ENCODE results near the gene EDDM13. TPM values are rescaled to one million over a fixed set of nuclear protein-coding genes. Genes with fewer than 3 reads are reported as not detected.
"Not testable (repeated sequence)": the region's sequence is repeated elsewhere in the genome, so short reads cannot be mapped to it uniquely, and the experiment has no call there.

The EDDM13 gene, protein sequence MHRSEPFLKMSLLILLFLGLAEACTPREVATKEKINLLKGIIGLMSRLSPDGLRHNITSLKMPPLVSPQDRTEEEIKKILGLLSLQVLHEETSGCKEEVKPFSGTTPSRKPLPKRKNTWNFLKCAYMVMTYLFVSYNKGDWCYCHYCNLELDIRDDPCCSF
- polyA plus RNA-seq (ENCODE audit: insufficient read length in 4 of 4): 1 to 10 TPM in 3 of 4 donors, under 1 TPM in 1; 0.98 to 2.6 (median 2.1) TPM

DNA sequence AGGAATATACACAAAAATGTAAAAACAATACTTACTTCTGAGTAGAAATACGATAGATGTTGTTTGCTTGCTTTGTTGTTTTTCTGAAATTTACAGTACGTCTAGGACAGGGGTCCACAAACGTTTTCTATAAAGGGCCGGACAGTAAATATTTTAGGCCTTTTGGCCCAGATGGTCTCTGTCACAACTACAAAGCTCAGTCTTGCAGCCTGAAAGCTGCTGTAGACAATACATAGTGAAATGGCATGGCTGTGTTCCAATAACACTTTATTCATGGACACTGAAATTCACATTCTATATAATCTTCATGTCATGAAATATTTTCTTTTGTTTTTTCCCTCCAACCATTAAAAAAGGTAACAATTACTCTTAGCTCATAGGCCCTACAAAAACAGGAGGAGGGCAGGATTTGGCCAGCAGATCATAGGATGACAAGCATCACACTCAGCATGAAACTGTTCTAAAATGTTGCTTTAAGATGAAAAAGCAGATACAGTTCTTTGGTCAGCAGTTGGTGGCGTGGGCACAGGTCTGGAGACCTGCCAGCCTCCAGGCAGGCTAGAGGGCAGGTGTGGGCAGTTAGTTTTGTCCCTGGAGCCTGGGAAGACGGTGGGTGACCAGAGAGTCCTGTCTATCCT is at the start of gene EDDM13:
Gene EDDM13, plus strand, starts transcription at position 588 of the 638 bp plus-strand sequence. CDS start 87 bp downstream, outside the sequence.
- DNase-seq (ENCODE audit: low read depth in 4 of 4, low spot score in 3 of 4): peak in 2 of 4 donors; percentile 14 to 22

DNA sequence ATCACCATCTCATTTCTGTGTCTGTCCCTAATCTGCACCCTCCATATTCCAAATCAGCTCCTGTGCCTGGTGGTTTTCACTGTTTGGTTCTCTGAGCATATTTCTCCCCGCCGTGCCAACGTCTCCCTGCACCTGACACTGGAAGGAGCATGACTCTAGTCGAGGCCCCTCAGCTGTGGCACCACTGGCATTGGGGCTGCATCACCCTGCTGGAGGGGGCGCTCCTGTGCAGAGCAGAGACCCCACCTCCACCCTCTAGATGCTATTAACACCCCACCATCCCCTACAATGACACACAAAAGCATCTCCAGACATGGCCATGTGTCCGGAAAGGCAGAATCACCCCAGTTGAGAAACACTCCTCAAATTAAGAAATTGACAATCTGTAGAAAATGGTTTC is 49.6 kb upstream of the EDDM13 start:
- no peak for DNase-seq (ENCODE audit: low read depth in 4 of 4, low spot score in 3 of 4)

DNA sequence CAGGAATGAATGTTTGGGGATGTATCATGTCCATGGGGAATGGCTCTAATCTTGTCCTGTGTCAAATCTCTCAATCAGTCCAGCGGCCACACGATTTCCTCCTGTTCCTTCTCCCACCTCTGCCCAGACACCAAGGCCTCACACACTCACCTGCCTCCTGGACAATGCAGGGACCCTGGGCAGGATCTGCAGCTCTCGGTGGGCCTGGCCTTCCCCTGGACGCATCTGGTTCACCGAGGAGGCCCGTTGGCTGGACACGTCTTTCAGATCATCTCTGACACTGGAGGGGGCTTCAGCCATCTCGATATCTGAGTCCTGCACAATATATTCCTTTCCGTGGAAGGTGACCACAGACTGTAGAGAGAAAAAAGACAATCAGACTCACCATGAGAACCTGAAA is 49.1 kb upstream of the EDDM13 start:
- DNase-seq (ENCODE audit: low read depth in 4 of 4, low spot score in 3 of 4): no peak

DNA sequence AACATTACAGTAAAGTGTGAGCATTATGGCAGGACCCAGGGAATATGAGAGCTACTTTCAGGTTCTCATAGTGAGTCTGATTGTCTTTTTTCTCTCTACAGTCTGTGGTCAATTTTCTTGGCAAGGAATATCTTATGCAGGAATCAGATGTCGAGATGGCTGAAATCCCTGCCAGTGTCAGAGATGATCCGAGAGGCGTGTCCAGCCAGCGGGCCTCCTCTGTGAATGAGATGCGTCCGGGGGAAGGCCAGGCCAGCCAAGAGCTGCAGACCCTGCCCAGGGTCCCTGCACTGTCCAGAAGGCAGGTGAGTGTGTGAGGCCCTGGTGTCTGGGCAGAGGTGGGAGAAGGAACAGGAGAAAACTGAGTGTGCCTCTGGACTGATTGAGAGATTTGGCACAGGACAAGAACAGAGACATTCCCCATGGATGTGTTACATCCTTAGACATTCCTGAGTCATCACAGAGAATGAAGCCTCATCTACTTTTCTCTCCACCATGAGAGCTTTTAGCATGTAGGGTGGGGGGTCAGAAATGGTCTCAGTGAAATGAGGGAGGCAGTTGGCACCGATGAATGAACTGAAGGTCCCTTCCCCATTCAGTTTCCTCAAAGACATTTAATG is 27.3 kb upstream of the EDDM13 start:
- no peak for DNase-seq (ENCODE audit: low read depth in 4 of 4, low spot score in 3 of 4)

DNA sequence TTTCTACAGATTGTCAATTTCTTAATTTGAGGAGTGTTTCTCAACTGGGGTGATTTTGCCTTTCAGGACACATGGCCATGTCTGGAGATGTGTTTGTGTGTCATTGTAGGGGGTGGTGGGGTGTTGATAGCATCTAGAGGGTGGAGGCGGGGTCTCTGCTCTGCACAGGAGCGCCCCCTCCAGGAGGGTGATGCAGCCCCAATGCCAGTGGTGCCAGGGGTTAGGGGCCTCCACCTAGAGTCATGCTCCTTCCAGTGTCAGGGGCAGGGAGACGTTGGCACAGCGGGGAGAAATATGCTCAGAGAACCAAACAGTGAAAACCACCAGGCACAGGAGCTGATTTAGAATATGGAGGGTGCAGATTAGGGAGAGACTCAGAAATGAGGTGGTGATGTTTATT is 26.8 kb upstream of the EDDM13 start:
- not testable (repeated sequence) for DNase-seq (ENCODE audit: low read depth in 4 of 4, low spot score in 3 of 4)

DNA sequence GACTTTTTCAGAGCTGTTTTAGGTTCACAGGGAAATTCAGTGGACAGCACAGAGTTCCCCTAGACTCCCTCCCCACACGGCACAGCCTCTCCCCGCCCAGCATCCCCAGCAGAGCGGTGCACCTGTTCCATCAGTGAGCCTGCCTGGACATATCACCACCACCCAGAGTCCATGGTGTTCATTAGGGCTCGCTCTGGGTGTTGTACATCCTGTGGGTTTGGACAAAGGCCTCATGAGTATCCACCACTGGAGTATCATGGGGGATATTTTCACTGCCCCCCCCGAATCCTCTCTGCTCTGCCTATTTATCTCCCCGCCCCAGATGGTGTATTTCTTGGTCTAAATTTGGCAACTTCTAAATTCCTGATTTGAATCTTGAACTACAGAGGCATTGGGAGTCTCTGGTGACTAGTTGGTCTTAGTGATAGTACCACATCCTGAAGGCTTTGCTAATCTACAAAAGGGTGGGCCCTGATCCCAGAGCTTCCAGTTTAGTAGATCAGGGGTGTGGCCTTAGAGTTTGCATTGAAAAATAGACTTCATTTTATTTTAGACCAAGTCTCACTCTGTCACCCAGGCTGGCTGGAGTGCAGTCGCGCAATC is 23.7 kb upstream of the EDDM13 start:
- not testable (repeated sequence) for DNase-seq (ENCODE audit: low read depth in 4 of 4, low spot score in 3 of 4)

DNA sequence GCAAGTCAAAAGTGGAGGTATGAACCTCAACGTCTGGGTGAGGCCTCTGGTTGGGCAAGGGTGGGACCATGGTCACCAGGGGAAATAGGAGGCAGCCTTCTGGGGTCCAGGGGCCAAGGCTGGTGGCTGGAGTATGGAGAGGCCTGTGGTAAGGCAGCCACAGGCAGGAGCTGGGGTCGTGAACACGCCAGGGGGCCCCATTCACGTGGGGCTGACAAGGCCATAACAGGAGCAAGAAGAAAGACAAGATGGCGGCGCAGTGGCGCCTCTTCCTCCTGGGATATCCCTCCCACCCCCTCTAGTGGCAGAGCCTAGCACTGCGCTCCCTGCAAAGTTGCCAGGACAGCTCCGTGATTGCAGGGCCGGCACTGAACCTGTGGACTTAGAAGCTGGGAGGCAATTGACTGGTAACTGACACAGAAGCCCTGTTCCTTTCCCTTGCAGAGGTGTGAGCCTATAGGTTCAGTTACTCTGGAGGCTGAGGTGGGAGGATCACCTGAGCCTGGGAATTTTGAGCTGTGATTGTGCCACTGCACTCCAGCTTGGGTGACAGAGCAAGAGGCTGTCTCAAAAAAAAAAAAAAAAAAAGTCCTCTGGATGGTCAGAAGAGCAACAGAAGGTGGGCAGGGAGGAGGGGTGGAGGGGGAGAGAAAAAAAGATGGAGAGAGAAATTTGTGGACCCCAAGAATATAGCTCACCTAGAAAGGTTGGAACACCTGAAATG is 19.7 kb upstream of the EDDM13 start:
- DNase-seq (ENCODE audit: low read depth in 4 of 4, low spot score in 3 of 4): peak; percentile 34 to 65 (median 48)

DNA sequence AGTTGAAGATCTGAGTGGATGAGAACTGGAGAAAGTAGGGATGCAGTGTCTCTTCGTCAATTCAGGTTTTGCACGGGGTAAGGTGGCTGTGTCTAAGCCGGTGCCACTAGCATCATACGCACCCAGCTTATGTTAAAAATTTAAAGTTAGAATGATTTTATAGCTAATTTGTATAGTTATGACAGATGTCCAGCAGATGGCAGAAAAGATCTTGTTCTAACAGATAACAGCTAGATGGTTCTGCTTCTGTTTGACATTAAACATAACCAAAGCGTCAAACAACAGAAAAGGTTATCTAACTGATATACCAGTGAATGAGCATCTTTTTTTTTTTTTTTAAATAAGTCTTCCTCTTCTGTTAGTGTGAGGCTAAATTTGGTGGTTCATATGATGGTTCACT is 18.8 kb upstream of the EDDM13 start:
- DNase-seq (ENCODE audit: low read depth in 4 of 4, low spot score in 3 of 4): peak; percentile 35 to 44 (median 42)

DNA sequence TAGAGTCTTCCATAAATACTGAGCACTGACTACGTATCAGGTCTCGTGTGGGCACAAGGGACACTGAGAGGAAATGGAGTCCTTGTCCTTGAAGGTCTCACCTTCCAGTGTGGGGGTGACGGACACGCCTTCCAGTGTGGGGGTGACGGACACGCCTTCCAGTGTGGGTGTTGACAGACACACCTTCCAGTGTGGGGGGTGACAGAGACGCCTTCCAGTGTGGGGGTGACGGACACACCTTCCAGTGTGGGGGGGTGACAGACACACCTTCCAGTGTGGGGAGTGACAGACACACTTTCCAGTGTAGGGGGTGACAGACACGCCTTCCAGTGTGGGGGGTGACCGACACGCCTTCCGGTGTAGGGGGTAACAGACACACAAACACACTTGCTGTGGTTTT is 14.3 kb upstream of the EDDM13 start:
- DNase-seq (ENCODE audit: low read depth in 4 of 4, low spot score in 3 of 4): no peak

DNA sequence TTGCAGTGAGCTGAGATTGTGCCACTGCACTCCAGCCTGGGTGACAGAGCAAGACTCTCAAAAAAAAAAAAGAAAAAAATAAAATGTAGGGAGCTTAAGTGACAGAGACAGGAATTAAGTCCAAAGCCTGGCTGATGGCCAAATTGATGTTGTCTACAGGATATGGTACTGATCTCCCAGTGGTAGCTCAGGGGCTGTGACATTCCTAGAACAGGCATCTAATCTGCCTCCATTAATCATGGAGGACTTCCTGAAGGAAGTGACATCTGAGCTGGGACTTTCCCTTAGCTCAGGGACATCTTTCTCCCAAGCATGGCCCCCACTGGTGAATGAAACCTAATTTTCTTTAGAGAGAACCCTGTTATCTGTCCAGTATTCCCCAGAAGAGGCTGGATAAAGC is 11.4 kb upstream of the EDDM13 start:
- DNase-seq (ENCODE audit: low read depth in 4 of 4, low spot score in 3 of 4): no peak

DNA sequence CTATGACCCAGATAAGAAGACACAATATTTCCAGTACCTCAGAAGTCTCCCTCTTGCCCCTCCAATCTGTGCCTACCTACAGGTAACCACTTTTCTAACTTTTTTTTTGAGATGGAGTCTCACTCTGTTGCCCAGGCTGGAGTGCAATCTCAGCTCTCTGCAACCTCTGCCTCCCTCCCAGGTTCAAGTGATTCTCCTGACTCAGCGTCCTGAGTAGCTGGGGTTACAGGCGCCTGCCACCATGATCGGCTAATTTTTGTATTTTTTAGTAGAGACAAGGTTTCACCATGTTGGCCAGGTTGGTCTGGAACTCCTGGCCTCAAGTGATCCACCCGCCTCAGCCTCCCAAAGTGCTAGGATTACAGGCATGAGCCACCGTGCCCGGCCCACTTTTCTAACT is 10.6 kb upstream of the EDDM13 start:
- DNase-seq (ENCODE audit: low read depth in 4 of 4, low spot score in 3 of 4): not testable (repeated sequence)

DNA sequence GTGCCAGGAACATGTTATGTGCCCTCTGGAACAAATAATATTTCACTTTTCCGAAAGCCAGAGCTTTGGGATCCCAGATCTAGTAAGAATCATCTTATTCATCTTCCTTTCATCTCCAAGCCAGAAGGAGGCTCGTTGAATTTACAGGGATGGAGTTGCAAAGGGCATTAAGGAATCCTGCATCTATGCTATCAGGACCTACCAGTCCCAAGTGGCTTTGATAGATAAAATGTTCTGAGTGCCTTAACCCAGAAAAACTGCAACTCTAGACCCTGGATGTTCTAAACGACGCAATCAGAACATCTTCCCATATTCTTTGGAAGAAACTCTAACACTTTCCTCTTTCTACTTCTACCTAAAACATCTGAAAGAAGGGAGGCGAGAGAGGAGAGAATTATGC is 9.2 kb upstream of the EDDM13 start:
- no peak for DNase-seq (ENCODE audit: low read depth in 4 of 4, low spot score in 3 of 4)

DNA sequence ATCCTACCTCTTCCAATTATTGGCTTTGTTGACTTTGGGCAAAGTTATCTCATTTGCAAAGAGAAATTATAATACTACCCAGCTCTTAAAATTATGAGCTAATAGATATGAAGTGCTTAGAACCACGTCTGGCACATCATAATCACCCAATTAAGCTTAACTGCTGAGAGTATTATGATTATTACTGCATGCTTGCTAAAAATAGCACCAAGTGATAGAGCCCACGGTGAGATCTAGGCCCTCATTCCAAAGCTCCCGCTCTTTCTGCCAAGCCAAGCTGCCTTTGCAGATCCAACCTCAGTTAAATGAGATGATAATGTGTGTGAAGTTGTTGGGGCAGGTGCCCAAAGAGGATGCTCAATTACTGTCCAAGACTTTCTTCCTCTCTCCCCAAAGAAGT is 6.5 kb upstream of the EDDM13 start:
- DNase-seq (ENCODE audit: low read depth in 4 of 4, low spot score in 3 of 4): no peak

DNA sequence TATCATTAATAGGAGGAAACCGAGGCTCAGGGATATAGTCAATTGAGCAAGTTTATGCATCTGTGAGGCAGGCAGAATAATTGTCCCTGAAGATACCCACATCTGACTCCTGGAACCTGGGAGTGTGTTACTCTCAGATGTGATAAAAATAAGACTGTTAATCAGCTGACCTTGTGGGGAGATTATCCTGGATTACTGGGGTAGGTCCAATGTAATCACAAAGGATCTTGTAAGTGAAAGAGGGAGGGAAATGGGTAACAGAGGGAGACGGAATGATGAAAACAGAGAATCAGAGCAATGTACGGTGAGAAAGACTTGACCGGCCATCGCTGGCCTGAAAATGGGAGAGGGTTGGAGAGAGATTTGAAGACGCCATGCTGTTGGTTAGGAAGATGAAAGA is 3.2 kb upstream of the EDDM13 start:
- DNase-seq (ENCODE audit: low read depth in 4 of 4, low spot score in 3 of 4): no peak

DNA sequence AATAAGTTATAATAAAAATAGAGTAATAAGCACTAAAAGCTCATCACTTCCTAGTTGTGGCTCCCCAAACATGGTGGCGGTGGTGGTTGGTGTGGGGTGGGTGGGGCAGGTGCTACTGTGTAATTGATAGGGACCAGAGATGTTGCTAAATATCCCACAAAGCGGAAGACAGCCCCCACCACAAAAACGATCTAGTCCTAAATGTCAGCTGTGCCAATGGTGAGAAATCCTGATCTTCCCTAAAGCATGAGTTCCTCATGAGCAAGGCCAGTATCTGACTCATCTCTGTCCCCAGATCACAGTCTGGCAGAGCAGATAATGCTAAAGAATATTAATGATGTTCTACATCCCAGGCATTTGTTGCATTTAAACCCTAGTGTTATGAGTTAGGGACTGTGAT is 1.9 kb upstream of the EDDM13 start:
- no peak for DNase-seq (ENCODE audit: low read depth in 4 of 4, low spot score in 3 of 4)

DNA sequence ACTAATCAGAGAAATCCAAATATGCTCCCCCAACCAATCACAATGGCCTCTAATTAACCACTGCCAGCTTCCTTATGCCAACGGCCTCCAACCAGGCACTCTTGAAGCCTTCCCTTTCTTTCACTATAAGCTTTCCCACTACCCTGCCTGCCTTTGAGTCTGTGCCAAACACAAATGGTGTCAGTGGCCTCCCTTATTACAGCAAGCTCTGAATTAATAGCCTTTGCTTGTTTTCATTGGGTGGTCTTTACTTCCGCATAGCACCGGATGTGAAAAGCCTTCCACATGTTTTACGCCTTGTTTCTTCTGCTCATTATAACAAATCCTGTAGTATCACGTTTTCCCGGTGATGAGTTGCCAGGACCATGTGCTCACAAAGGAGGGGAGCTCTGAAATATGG is 1.4 kb upstream of the EDDM13 start:
- DNase-seq (ENCODE audit: low read depth in 4 of 4, low spot score in 3 of 4): no peak

DNA sequence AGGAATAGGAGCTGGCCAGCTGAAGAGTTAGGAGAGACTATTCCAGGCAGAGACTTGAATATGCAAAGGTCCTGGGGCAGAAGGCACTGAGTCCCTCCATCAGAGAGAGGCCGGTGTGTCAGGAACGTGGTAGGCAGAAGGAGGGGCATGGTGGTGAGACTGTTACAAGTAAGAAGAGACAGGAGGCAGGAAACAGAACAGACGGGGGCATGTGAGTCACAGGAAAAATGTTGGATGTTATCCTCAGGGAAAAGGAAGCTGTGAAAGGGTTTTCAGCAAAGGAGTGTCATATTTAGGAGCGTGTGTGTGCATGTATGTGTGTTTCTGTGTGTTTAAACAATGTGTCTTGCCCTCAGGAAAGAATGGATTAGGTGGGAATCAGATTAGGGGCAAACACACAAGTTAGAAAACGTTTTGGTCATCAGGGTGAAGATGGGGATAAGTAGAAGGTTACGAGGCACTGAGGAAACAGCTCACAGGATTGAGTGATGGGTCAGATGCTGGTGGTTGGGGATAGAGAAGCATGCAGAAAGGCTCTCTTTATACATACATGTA is 1.1 kb downstream of the EDDM13 start:
- no peak for DNase-seq (ENCODE audit: low read depth in 4 of 4, low spot score in 3 of 4)

DNA sequence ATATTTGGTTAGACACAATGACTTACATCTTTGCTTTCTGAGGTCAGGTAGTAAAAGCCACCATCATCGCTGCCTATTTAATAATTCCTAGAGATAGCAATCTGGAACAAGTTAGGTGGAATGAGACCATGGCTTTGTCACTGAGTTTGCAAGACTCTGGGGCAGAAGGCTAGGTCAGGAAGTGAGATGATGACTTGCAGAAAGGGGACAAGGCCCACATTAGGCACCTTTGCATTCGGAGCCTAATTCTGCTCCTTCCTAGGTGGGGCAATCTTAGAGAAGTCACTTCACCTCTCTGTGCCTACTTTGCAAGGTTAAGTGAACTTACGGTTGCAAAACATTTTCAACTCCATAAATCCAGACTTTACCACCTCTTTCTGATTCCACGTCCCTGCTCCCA is 10.3 kb downstream of the EDDM13 start:
- DNase-seq (ENCODE audit: low read depth in 4 of 4, low spot score in 3 of 4): no peak

DNA sequence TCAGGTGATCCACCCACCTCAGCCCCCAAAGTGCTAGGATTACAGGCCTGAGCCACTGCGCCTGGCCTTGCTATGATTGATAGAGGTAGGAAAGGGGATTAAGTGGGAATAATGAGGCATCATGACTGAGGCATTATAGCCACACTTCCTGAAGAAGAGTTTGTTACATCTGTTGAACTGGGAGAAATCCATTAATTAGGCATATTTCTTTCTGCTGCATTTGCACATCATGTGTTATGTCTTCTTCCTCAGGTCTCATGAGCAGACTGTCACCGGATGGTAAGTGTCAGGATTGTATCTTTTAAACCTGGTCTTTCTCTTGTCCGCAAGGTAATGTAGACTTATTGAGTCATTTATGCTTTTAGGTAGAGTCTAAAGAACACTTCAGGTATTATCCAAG is 12.2 kb downstream of the EDDM13 start:
- no peak for DNase-seq (ENCODE audit: low read depth in 4 of 4, low spot score in 3 of 4)

DNA sequence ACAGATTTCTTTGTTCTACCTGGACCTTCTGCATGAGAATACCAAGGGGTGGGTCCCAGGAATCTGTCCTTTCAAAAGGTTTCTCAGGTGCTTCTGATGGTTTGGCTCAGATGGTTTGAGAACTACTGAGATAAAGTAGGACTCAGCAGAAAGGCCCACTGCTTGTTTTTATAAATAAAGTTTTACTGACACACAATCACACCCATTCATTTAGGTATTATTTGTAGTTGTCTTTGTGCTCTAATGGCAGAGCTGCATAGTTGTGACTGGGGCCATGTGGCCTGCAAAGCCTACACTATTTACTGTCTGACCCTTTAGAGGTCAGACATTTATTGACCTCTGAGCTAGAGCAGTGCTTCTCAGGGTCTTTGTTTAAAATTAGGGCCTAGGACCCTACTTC is 17.6 kb downstream of the EDDM13 start:
- no peak for DNase-seq (ENCODE audit: low read depth in 4 of 4, low spot score in 3 of 4)

DNA sequence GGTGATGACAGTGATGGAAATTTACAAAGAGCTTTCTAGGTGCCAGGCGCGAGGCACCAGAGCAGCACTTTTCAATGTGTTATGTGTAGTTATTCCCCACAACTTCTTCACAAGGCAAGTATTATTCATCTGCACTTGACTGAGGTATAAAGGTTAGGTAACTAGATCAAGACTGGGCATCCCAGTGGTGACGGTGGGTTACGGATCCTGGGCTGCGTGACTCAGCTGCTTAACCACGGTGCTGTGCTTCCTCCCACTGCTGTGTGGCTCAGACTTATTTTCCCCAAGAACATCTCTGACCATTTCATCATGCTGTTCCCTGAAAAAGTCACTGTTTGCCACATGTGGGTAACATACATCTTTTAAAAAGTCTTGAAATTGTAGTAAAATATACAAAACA is 19.3 kb downstream of the EDDM13 start:
- no peak for DNase-seq (ENCODE audit: low read depth in 4 of 4, low spot score in 3 of 4)

All from right renal pelvis (tissue), 4 donors.